Measurements from ENCODE around the gene BTBD16.

Gene BTBD16

GRCh38 chr10:122240401-122240800 lies 30.7 kb upstream of the BTBD16 start:
- CTCF ChIA-PET = no interaction called here
- no peak for TF ChIP-seq FOXA1 (IDR thresholded peaks at IDR 0.05)
- no peak for TF ChIP-seq SUZ12 (IDR thresholded peaks at IDR 0.05)
- no peak for TF ChIP-seq FOXK2 (IDR thresholded peaks at IDR 0.05)
- no peak for TF ChIP-seq L3MBTL2 (conservative IDR thresholded peaks at IDR 0.05)
- TF ChIP-seq PKNOX1 (IDR thresholded peaks at IDR 0.05) = no peak
- no peak for DNase-seq (ENCODE audit: extremely low spot score)
- POLR2A ChIA-PET = no interaction called here

GRCh38 chr10:122241836-122242235 lies 29.3 kb upstream of the BTBD16 start:
- TF ChIP-seq L3MBTL2 (conservative IDR thresholded peaks at IDR 0.05) = no peak
- no peak for TF ChIP-seq FOXK2 (IDR thresholded peaks at IDR 0.05)
- no peak for TF ChIP-seq ELF4 (IDR thresholded peaks at IDR 0.05)
- TF ChIP-seq SUZ12 (IDR thresholded peaks at IDR 0.05) = no peak
- DNase-seq (ENCODE audit: extremely low spot score) = no peak
- POLR2A ChIA-PET = no interaction called here
- CTCF ChIA-PET = no interaction called here

- ChIA-PET POLR2A (no interaction called here), CTCF (interaction anchor here (1.4 kb wide), 1 partner anchor 24 kb away, joined by 4 read pairs; no protein-coding TSS in a partner anchor)
- TF ChIP-seq TARDBP (IDR thresholded peaks at IDR 0.05) (no peak), L3MBTL2 (conservative IDR thresholded peaks at IDR 0.05) (no peak), PKNOX1 (IDR thresholded peaks at IDR 0.05) (no peak), FOXK2 (IDR thresholded peaks at IDR 0.05) (no peak), SP1 (IDR thresholded peaks at IDR 0.05) (no peak), LEF1 (IDR thresholded peaks at IDR 0.05; ENCODE audit: borderline replicate concordance) (no peak), ELF4 (IDR thresholded peaks at IDR 0.05) (no peak), FOXA1 (IDR thresholded peaks at IDR 0.05) (no peak), ZNF384 (IDR thresholded peaks at IDR 0.05) (no peak), BHLHE40 (IDR thresholded peaks at IDR 0.05; ENCODE audit: borderline replicate concordance) (no peak), ARNT (IDR thresholded peaks at IDR 0.05) (no peak), HDGF (IDR thresholded peaks at IDR 0.05; ENCODE audit: borderline replicate concordance) (no peak), SUZ12 (IDR thresholded peaks at IDR 0.05) (no peak), FOXM1 (IDR thresholded peaks at IDR 0.05; ENCODE audit: borderline replicate concordance) (no peak)
- DNase-seq (ENCODE audit: extremely low spot score) = no peak
Measured at GRCh38 chr10:122243550-122243949, 27.5 kb upstream of the BTBD16 start.

- POLR2A ChIA-PET = no interaction called here
- no peak for DNase-seq (ENCODE audit: extremely low spot score)
- CTCF ChIA-PET = interaction anchor here (0.7 to 1.4 kb wide), 2 partner anchors 24 kb away, joined by 4 read pairs; no protein-coding TSS in a partner anchor
- TF ChIP-seq ELF4 (IDR thresholded peaks at IDR 0.05) (no peak), SP1 (IDR thresholded peaks at IDR 0.05) (no peak), FOXM1 (IDR thresholded peaks at IDR 0.05; ENCODE audit: borderline replicate concordance) (no peak), ARNT (IDR thresholded peaks at IDR 0.05) (no peak), SUZ12 (IDR thresholded peaks at IDR 0.05) (no peak), BHLHE40 (IDR thresholded peaks at IDR 0.05; ENCODE audit: borderline replicate concordance) (no peak), NFRKB (IDR thresholded peaks at IDR 0.05) (no peak), CTBP1 (IDR thresholded peaks at IDR 0.05; ENCODE audit: borderline replicate concordance) (no peak), LEF1 (IDR thresholded peaks at IDR 0.05; ENCODE audit: borderline replicate concordance) (no peak), TARDBP (IDR thresholded peaks at IDR 0.05) (no peak), ZNF384 (IDR thresholded peaks at IDR 0.05) (no peak), FOXK2 (IDR thresholded peaks at IDR 0.05) (no peak), FOXA1 (IDR thresholded peaks at IDR 0.05) (no peak), HDGF (IDR thresholded peaks at IDR 0.05; ENCODE audit: borderline replicate concordance) (no peak)
Measured at GRCh38 chr10:122244001-122244975, 26.8 kb upstream of the BTBD16 start.

GRCh38 chr10:122245136-122245535 lies 26.0 kb upstream of the BTBD16 start:
- no peak for DNase-seq (ENCODE audit: extremely low spot score)
- ChIA-PET POLR2A (no interaction called here), CTCF (interaction anchor here (0.6 to 0.7 kb wide), 2 partner anchors 12 to 23 kb away, joined by 3 to 4 read pairs; no protein-coding TSS in a partner anchor)
- TF ChIP-seq LEF1 (IDR thresholded peaks at IDR 0.05; ENCODE audit: borderline replicate concordance) = no peak
- no peak for TF ChIP-seq HDGF (IDR thresholded peaks at IDR 0.05; ENCODE audit: borderline replicate concordance)
- TF ChIP-seq NFRKB (IDR thresholded peaks at IDR 0.05) = no peak
- no peak for TF ChIP-seq L3MBTL2 (conservative IDR thresholded peaks at IDR 0.05)
- TF ChIP-seq FOXM1 (IDR thresholded peaks at IDR 0.05; ENCODE audit: borderline replicate concordance) = no peak
- TF ChIP-seq CTBP1 (IDR thresholded peaks at IDR 0.05; ENCODE audit: borderline replicate concordance) = no peak
- TF ChIP-seq ARNT (IDR thresholded peaks at IDR 0.05) = no peak
- TF ChIP-seq ELF4 (IDR thresholded peaks at IDR 0.05) = no peak
- TF ChIP-seq FOXK2 (IDR thresholded peaks at IDR 0.05) = no peak
- no peak for TF ChIP-seq SUZ12 (IDR thresholded peaks at IDR 0.05)
- TF ChIP-seq ZNF384 (IDR thresholded peaks at IDR 0.05) = no peak
- TF ChIP-seq BHLHE40 (IDR thresholded peaks at IDR 0.05; ENCODE audit: borderline replicate concordance) = no peak
- no peak for TF ChIP-seq SP1 (IDR thresholded peaks at IDR 0.05)
- no peak for TF ChIP-seq PKNOX1 (IDR thresholded peaks at IDR 0.05)
- TF ChIP-seq TARDBP (IDR thresholded peaks at IDR 0.05) = no peak
- TF ChIP-seq FOXA1 (IDR thresholded peaks at IDR 0.05) = no peak

GRCh38 chr10:122245897-122246296 lies 25.2 kb upstream of the BTBD16 start:
- DNase-seq (ENCODE audit: extremely low spot score) = no peak
- ChIA-PET CTCF (interaction anchor here (0.6 kb wide), 1 partner anchor 12 kb away, joined by 3 read pairs; no protein-coding TSS in a partner anchor), POLR2A (no interaction called here)
- TF ChIP-seq ARNT (IDR thresholded peaks at IDR 0.05) (no peak), NFRKB (IDR thresholded peaks at IDR 0.05) (no peak), FOXM1 (IDR thresholded peaks at IDR 0.05; ENCODE audit: borderline replicate concordance) (no peak), ZNF384 (IDR thresholded peaks at IDR 0.05) (no peak), LEF1 (IDR thresholded peaks at IDR 0.05; ENCODE audit: borderline replicate concordance) (no peak), FOXA1 (IDR thresholded peaks at IDR 0.05) (no peak), L3MBTL2 (conservative IDR thresholded peaks at IDR 0.05) (no peak), SP1 (IDR thresholded peaks at IDR 0.05) (no peak), FOXK2 (IDR thresholded peaks at IDR 0.05) (no peak), CTBP1 (IDR thresholded peaks at IDR 0.05; ENCODE audit: borderline replicate concordance) (no peak), ELF4 (IDR thresholded peaks at IDR 0.05) (no peak), TARDBP (IDR thresholded peaks at IDR 0.05) (no peak), HDGF (IDR thresholded peaks at IDR 0.05; ENCODE audit: borderline replicate concordance) (no peak)

Data from HEK293T (cell line).